ENCODE measurements around the gene ZMYND19.
A peak's percentile ranks its signal among the peaks of the same experiment; 100 is the strongest.

ZMYND19 gene

GRCh38 chr9:137579259-137579604 is 11.1 kb downstream of the ZMYND19 start:
- Histone ChIP-seq H3K79me2 (ENCODE audit: insufficient read depth, low read length) (peaks cover 23% of the 10 kb centered on the region), H3K9me3 (ENCODE audit: insufficient read depth, low read length) (no peaks in the 10 kb centered on the region), H3K36me3 (ENCODE audit: low read length) (no peaks in the 10 kb centered on the region), H3K9ac (ENCODE audit: low read length) (peak overlapping the region; percentile 90), H3K4me2 (ENCODE audit: low read depth, low read length, poor library complexity, severe bottlenecking) (peak overlapping the region; percentile 33), H3K4me3 (ENCODE audit: insufficient read depth, low read length, poor library complexity, severe bottlenecking) (no peak overlapping the region), H2AFZ (ENCODE audit: low read depth, low read length, severe bottlenecking) (no peak overlapping the region), H4K20me1 (ENCODE audit: low read depth, low read length) (no peaks in the 10 kb centered on the region; the same call in 1 of the 2 replicates), H3K27me3 (ENCODE audit: low read length) (no peaks in the 10 kb centered on the region), H3K27ac (ENCODE audit: low read depth, low read length) (no peak overlapping the region), H3F3A (ENCODE audit: insufficient read depth) (0 out of 2 replicates have a peak, but pooled peaks cover 8% of the 10 kb centered on the region), H3K9me2 (replicated peaks; ENCODE audit: insufficient read depth, low read length) (no peaks in the 10 kb centered on the region)
- no peak for TF ChIP-seq EZH2phosphoT487 (conservative IDR thresholded peaks at IDR 0.05; ENCODE audit: low read length)
- TF ChIP-seq, protein P1, sequence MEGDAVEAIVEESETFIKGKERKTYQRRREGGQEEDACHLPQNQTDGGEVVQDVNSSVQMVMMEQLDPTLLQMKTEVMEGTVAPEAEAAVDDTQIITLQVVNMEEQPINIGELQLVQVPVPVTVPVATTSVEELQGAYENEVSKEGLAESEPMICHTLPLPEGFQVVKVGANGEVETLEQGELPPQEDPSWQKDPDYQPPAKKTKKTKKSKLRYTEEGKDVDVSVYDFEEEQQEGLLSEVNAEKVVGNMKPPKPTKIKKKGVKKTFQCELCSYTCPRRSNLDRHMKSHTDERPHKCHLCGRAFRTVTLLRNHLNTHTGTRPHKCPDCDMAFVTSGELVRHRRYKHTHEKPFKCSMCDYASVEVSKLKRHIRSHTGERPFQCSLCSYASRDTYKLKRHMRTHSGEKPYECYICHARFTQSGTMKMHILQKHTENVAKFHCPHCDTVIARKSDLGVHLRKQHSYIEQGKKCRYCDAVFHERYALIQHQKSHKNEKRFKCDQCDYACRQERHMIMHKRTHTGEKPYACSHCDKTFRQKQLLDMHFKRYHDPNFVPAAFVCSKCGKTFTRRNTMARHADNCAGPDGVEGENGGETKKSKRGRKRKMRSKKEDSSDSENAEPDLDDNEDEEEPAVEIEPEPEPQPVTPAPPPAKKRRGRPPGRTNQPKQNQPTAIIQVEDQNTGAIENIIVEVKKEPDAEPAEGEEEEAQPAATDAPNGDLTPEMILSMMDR (IDR thresholded peaks at IDR 0.05; ENCODE audit: insufficient read depth, low read length, poor library complexity, severe bottlenecking): no peak

GRCh38 chr9:137578518-137579258 is 11.6 kb downstream of the ZMYND19 start, which contains the start of gene DPH7:
DPH7 (minus strand) TSS chr9:137578925; CDS start chr9:137578777, 148 bp downstream.
- H3K36me3 ChIP-seq (ENCODE audit: low read length): no peaks in the 10 kb centered on the region

GRCh38 chr9:137575716-137576411 is 14.4 kb downstream of the ZMYND19 start:
- H4K20me1 ChIP-seq (ENCODE audit: low read depth, low read length): no peaks in the 10 kb centered on the region; the same call in 1 of the 2 replicates
- H3K27ac ChIP-seq (ENCODE audit: low read depth, low read length): peak overlapping the region; percentile 64
- H3K9ac ChIP-seq (ENCODE audit: low read length): no peak overlapping the region
- peaks cover 27% of the 10 kb centered on the region for H3K79me2 ChIP-seq (ENCODE audit: insufficient read depth, low read length)
- H3K9me3 ChIP-seq (ENCODE audit: insufficient read depth, low read length): no peaks in the 10 kb centered on the region
- peak overlapping the region; percentile 94 for H3K4me2 ChIP-seq (ENCODE audit: low read depth, low read length, poor library complexity, severe bottlenecking)
- peaks cover 7% of the 10 kb centered on the region; the same call in 1 of the 2 replicates for H3K36me3 ChIP-seq (ENCODE audit: low read length)
- no peak overlapping the region for H3K4me3 ChIP-seq (ENCODE audit: insufficient read depth, low read length, poor library complexity, severe bottlenecking)
- H3K9me2 ChIP-seq (replicated peaks; ENCODE audit: insufficient read depth, low read length): no peaks in the 10 kb centered on the region
- no peaks in the 10 kb centered on the region for H3K27me3 ChIP-seq (ENCODE audit: low read length)
- H3F3A ChIP-seq (ENCODE audit: insufficient read depth): 0 out of 2 replicates have a peak, but pooled peaks cover 8% of the 10 kb centered on the region
- TF ChIP-seq, protein P1 (IDR thresholded peaks at IDR 0.05; ENCODE audit: insufficient read depth, low read length, poor library complexity, severe bottlenecking): no peak
- no peak for TF ChIP-seq EZH2phosphoT487 (conservative IDR thresholded peaks at IDR 0.05; ENCODE audit: low read length)
- no peak overlapping the region for H2AFZ ChIP-seq (ENCODE audit: low read depth, low read length, severe bottlenecking)

More at GRCh38 chr9:137578518-137579258, 11.6 kb downstream of the ZMYND19 start, which contains the start of gene DPH7:
- Histone ChIP-seq H3K79me2 (ENCODE audit: insufficient read depth, low read length) (peaks cover 23% of the 10 kb centered on the region), H2AFZ (ENCODE audit: low read depth, low read length, severe bottlenecking) (peak within 1 kb of the TSS; percentile 79), H3K4me2 (ENCODE audit: low read depth, low read length, poor library complexity, severe bottlenecking) (peak within 1 kb of the TSS; percentile 94), H3K9me2 (replicated peaks; ENCODE audit: insufficient read depth, low read length) (no peaks in the 10 kb centered on the region), H3K9ac (ENCODE audit: low read length) (peak within 1 kb of the TSS; percentile 90), H3K27ac (ENCODE audit: low read depth, low read length) (peak within 1 kb of the TSS; percentile 51), H4K20me1 (ENCODE audit: low read depth, low read length) (no peaks in the 10 kb centered on the region; the same call in 1 of the 2 replicates), H3K9me3 (ENCODE audit: insufficient read depth, low read length) (no peaks in the 10 kb centered on the region), H3F3A (ENCODE audit: insufficient read depth) (0 out of 2 replicates have a peak, but pooled peaks cover 8% of the 10 kb centered on the region), H3K27me3 (ENCODE audit: low read length) (no peaks in the 10 kb centered on the region), H3K4me3 (ENCODE audit: insufficient read depth, low read length, poor library complexity, severe bottlenecking) (peak within 1 kb of the TSS; percentile 82)
- no peak for TF ChIP-seq EZH2phosphoT487 (conservative IDR thresholded peaks at IDR 0.05; ENCODE audit: low read length)
- TF ChIP-seq, protein P1 (IDR thresholded peaks at IDR 0.05; ENCODE audit: insufficient read depth, low read length, poor library complexity, severe bottlenecking): peak; percentile 88
